IPS DF 6.9 (cell line): ENCODE results near the gene GSK3A.

Source experiments
- DNase-seq: peaks from one replicate; pipeline ENCODE4 v3.0.0-alpha.2; 2013; ENCODE audit warnings: low read depth, low spot score
- H3K27ac ChIP-seq: one replicate; pipeline ENCODE4 v1.5.1; 2013; ENCODE audit warnings: low read length, control low read depth
- H3K27me3 ChIP-seq: 2 replicates; pipeline ENCODE4 v1.6.1; 2013; ENCODE audit warnings: mild to moderate bottlenecking, low read length; ENCODE audit not compliant: control insufficient read depth, insufficient read depth
- H3K36me3 ChIP-seq: 2 replicates; pipeline ENCODE4 v1.6.1; 2013; ENCODE audit warnings: low read length; ENCODE audit not compliant: control insufficient read depth, insufficient read depth
- H3K4me1 ChIP-seq: 2 replicates; pipeline ENCODE4 v1.6.1; 2013; ENCODE audit warnings: low read length; ENCODE audit not compliant: control insufficient read depth, insufficient read depth
- H3K4me3 ChIP-seq: 2 replicates; pipeline ENCODE4 v1.5.1; 2013; ENCODE audit warnings: mild to moderate bottlenecking, low read length
- H3K9me3 ChIP-seq: 2 replicates; pipeline ENCODE4 v1.6.1; 2013; ENCODE audit warnings: low read length, inconsistent platforms; ENCODE audit not compliant: control insufficient read depth, insufficient read depth
- WGBS: extraction: QIAGEN DNeasy Blood & Tissue Kit; methylation state at CpG from one replicate; pipeline ENCODE4 v1.1.7; 2013; ENCODE audit warnings: mixed read lengths, missing lambda C conversion rate; ENCODE audit not compliant: insufficient read length, insufficient coverage; 5-methylcytosine and 5-hydroxymethylcytosine counted together

The GSK3A gene

DNA sequence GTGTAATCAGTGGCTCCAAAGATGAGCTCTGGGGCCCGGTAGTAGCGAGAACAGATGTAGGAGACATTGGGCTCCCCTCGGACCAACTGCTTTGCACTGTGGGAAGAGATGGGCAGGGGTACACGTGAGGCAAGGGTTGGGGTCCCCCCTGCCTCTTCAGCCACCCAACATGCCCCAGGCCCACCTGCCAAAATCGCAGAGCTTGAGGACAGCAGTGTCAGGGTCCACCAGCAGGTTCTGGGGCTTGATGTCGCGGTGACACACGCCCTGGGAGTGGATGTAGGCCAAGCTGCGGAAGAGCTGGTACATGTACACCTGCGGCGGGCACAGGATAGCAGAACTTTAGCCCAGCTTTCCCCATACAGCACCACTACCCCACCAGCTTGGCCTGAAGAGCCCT, 8.0 kb downstream of the GSK3A start:
- Histone ChIP-seq H3K9me3 (no peaks in the 10 kb centered on the region), H3K4me1 (no peaks in the 10 kb centered on the region), H3K36me3 (peaks cover 23% of the 10 kb centered on the region), H3K27me3 (no peaks in the 10 kb centered on the region), H3K27ac (no peak overlapping the region), H3K4me3 (no peak overlapping the region)
- DNase-seq: no peak
- WGBS: no CpG with 5 or more reads among the region's 11 CpGs

DNA sequence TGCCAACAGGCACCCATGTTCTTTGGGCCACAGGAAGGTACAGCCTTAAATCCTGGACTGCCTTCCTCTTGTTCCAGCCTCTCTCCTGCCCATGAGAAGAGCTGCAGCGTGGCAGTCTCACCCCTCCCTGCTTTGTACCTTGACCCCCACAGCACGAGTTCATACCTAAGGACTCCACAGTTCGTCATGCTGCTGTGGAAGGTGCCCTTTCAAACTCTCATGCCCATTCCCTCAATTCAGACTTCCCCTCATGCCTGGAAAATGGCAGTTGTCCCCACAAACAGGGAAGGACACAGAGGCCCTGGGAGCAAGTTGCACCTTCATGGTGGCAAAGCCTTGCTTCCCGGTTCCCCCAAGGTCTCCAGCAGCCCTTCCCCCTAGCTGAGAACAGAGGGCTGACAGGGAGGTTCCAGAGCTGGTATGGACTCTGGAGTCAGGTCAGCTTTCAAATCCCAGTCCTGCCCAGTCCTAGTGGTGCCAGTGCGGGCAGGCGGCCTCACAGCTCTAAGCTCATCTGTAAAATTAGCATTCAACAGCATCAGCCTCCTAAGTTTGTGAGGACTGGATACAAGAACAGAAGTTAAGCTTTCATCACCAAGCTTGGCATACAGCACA, 8.6 kb downstream of the GSK3A start:
- WGBS: no CpG with 5 or more reads among the region's 6 CpGs
- H3K9me3 ChIP-seq: no peaks in the 10 kb centered on the region
- H3K36me3 ChIP-seq: peaks cover 23% of the 10 kb centered on the region
- H3K4me3 ChIP-seq: no peak overlapping the region
- H3K27me3 ChIP-seq: no peaks in the 10 kb centered on the region
- no peaks in the 10 kb centered on the region for H3K4me1 ChIP-seq
- no peak for DNase-seq
- H3K27ac ChIP-seq: no peak overlapping the region

DNA sequence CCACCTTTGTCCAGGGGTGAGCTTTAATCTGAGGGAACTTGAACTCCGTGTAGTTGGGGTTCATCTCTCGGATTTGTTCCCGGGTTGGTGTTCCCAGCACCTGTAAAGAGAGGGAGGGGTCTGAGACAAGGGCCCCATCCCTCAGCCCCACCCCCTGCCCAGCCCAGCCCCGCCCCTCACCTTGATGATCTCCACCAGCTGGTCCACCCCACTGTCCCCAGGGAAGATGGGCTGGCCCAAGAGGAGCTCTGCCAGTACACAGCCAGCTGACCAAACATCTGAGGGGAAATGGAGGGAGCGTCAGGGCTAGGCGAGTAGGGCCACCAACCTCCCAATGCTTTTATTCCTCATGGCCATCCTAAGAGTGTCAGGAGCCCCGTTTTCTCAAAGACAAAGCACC, 9.3 kb downstream of the GSK3A start:
- Histone ChIP-seq H3K27ac (no peak overlapping the region), H3K9me3 (no peaks in the 10 kb centered on the region), H3K27me3 (no peaks in the 10 kb centered on the region), H3K4me1 (no peaks in the 10 kb centered on the region), H3K4me3 (no peak overlapping the region), H3K36me3 (peaks cover 23% of the 10 kb centered on the region)
- DNase-seq: no peak
- no CpG with 5 or more reads among the region's 7 CpGs for WGBS

DNA sequence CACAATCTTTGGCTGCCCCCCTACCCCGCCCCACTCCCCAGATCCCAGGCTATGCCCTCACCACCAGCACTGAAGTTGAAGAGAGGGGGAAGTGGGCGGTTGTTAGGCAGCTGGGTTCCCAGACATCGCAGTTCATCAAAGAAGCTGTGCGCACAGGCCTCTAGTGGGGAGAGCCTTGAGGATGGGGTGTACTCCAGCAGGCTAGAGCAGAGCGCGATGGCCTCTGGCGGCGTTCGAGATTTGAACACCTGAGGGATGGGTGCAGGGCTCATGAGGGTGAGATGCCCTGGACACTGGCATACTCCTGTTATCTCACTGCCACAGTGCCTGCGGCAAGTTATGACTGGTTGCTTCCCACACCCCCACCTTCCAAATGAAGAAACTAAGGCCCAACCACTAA, 10.0 kb downstream of the GSK3A start:
- Histone ChIP-seq H3K27me3 (no peaks in the 10 kb centered on the region), H3K27ac (no peak overlapping the region), H3K9me3 (no peaks in the 10 kb centered on the region), H3K4me3 (no peak overlapping the region), H3K36me3 (peaks cover 23% of the 10 kb centered on the region), H3K4me1 (no peaks in the 10 kb centered on the region)
- no peak for DNase-seq
- no CpG with 5 or more reads among the region's 10 CpGs for WGBS

DNA sequence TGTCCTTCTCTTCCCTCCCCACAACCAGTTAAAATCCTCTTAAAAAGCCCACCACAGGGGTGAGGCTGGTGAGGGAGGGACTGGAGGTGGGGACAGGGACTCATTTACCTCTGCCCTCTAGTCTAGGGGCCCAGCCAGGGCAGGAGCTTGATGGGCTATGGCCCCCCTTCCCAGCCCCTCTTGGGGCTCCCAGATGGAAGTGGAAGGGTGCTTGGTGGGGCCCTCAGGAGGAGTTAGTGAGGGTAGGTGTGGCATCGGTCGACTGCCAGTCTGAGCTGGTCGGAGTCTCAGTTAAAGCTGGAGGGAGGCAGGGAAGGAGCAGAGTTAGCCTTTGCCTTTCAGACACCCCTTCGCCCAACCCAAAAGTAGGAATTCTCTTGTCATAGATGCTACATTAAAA, 11.8 kb downstream of the GSK3A start:
- Histone ChIP-seq H3K4me3 (no peak overlapping the region), H3K27ac (no peak overlapping the region), H3K4me1 (no peaks in the 10 kb centered on the region), H3K9me3 (no peaks in the 10 kb centered on the region), H3K27me3 (no peaks in the 10 kb centered on the region), H3K36me3 (peaks cover 32% of the 10 kb centered on the region)
- WGBS: no CpG with 5 or more reads among the region's 4 CpGs
- DNase-seq: no peak

DNA sequence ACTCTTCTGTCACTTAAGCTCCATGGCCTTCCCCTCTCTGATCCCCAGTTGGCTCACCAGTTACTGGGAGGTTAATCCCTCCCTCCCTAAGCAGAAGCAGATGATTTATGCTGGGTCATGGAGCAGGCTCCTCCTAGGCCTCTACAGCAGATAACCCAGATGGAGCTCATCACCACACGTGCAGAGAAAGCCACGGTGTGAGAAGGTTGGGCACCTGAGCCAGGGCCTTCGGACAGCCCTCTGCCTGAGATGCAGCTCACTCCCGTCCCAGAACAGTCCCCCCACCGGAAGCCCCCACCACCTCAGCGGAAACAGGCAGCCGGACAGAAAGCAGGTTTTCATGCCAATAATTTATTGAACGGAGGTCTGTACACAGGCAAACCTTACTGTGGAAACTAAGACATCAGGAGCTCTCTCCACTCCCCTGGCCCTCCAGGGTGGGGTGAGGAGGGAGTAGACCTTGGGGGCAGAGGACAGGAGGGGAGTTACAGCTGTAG, 12.5 kb downstream of the GSK3A start:
- Histone ChIP-seq H3K27ac (no peak overlapping the region), H3K27me3 (no peaks in the 10 kb centered on the region), H3K36me3 (peaks cover 37% of the 10 kb centered on the region), H3K4me3 (no peak overlapping the region), H3K9me3 (no peaks in the 10 kb centered on the region), H3K4me1 (no peaks in the 10 kb centered on the region)
- WGBS: no CpG with 5 or more reads among the region's 8 CpGs
- DNase-seq: no peak

DNA sequence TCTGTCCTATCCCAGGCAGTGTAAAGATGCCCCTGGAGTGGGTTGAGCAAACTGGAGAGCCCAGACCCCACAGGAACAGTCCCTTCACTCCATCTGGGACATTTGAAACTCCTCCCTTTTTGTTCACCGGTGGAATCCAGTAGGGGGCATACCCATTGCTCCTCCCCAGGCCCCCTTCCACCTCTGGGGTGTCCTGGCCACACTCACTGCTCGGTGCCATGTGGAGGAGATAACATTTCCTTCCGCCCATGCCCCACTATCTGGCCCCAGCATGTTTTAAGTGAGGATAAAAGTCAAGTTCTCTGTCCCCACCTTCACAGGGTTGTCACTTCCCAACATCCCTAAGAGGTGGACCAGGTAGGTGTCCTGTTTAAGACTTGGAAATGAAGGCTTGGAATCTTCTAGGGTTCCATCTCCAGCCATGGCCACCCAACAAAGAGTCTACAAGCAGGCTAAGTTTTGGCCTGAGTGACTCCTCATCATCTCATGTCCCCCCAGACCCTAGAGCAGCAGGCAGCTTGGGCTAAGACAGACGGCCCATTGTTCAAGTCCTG, 13.0 kb downstream of the GSK3A start:
- WGBS: no CpG with 5 or more reads among the region's 4 CpGs
- no peaks in the 10 kb centered on the region for H3K4me1 ChIP-seq
- peaks cover 39% of the 10 kb centered on the region for H3K36me3 ChIP-seq
- H3K4me3 ChIP-seq: no peak overlapping the region
- DNase-seq: no peak
- H3K27ac ChIP-seq: no peak overlapping the region
- H3K9me3 ChIP-seq: no peaks in the 10 kb centered on the region
- H3K27me3 ChIP-seq: no peaks in the 10 kb centered on the region

DNA sequence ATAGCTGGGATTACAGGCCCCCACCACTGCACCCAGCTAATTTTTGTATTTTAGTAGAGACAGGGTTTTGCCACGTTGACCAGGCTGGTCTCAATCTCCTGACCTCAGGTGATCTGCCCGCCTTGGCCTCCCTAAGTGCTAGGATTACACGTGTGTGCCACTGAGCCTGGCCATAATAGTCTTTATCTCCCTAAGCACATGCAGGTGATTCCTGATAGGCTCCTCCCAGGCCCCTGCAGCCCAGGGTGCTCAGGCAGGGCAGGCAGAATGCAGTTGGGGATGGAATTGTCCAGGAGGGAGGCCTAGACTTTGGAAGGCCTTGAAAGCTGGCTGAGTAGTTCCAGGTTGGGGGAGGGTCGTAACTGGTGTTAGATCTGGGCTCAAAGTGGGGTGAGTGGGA, 13.8 kb downstream of the GSK3A start:
- H3K4me1 ChIP-seq: no peaks in the 10 kb centered on the region
- WGBS: no CpG with 5 or more reads among the region's 4 CpGs
- no peak for DNase-seq
- no peak overlapping the region for H3K4me3 ChIP-seq
- H3K36me3 ChIP-seq: peaks cover 40% of the 10 kb centered on the region
- no peaks in the 10 kb centered on the region for H3K27me3 ChIP-seq
- no peak overlapping the region for H3K27ac ChIP-seq
- H3K9me3 ChIP-seq: no peaks in the 10 kb centered on the region

DNA sequence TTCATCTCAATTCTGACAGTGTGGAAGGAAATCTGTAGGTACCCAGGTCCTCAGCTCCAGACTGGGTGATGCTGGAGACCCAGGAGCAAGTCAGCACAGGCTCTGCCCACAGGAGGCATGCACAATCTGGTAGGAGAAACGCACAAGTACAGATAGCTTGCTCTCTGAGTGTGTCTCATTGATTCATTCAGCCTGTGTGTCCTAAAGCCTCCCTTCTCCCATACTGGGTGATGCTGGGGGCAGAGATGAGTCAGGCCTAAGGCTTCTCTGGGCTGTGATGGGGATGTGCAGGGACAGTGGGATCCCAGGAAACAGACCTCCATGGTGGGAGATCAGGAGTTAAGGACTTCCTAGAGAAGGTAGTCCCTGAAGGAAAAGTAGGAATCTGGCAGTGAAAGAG, 15.5 kb downstream of the GSK3A start:
- DNase-seq: no peak
- H3K4me3 ChIP-seq: no peak overlapping the region
- H3K36me3 ChIP-seq: peaks cover 32% of the 10 kb centered on the region
- no peaks in the 10 kb centered on the region for H3K9me3 ChIP-seq
- no peaks in the 10 kb centered on the region for H3K27me3 ChIP-seq
- H3K4me1 ChIP-seq: no peaks in the 10 kb centered on the region
- no peak overlapping the region for H3K27ac ChIP-seq
- no CpG with 5 or more reads among the region's 1 CpG for WGBS

DNA sequence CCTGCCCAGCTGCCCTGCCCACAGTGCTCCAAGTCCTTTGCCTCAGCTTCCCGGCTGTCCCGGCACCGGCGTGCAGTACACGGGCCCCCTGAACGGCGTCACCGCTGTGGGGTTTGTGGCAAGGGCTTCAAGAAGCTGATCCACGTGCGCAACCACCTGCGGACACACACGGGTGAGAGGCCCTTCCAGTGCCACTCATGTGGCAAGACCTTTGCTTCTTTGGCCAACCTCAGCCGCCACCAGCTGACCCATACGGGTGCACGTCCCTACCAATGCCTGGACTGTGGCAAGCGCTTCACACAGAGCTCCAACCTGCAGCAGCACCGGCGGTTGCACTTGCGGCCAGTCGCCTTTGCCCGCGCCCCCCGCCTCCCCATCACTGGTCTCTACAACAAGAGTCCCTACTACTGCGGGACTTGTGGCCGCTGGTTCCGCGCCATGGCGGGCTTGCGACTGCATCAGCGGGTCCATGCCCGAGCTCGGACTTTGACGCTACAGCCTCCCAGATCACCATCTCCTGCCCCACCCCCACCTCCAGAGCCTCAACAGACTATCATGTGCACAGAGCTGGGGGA, 16.6 kb downstream of the GSK3A start:
- Histone ChIP-seq H3K4me1 (no peaks in the 10 kb centered on the region), H3K9me3 (no peaks in the 10 kb centered on the region), H3K36me3 (peaks cover 30% of the 10 kb centered on the region), H3K27me3 (no peaks in the 10 kb centered on the region), H3K27ac (no peak overlapping the region), H3K4me3 (no peak overlapping the region)
- no peak for DNase-seq
- WGBS: no CpG with 5 or more reads among the region's 33 CpGs
